Caco-2 (cell line): ENCODE results near the gene MCHR1. TPM values are rescaled to one million over a fixed set of nuclear protein-coding genes. Genes with fewer than 3 reads are reported as not detected.

Experiments
- BruUV-seq: library from RNA; stranded (reverse); fragments of 400-500 nt; replicated peaks from 2 replicates; lab custom pipeline; 2021; lab: Mats Ljungman, UMichigan
- CTCF ChIA-PET: fragments of 300-600 bp; sonication (Branson Sonifier 250); formaldehyde crosslinking; loops from one replicate; lab custom pipeline; 2022; ENCODE audit warnings: antibody characterized with exemption; lab: Charles Lee
- POLR2A ChIA-PET: fragments of 300-600 bp; sonication (Branson Sonifier 250); formaldehyde crosslinking; loops from one replicate; lab custom pipeline; 2022; ENCODE audit warnings: antibody characterized with exemption; lab: Charles Lee
- DNase-seq, 2 experiments: peaks; one replicate each; pipeline versions ENCODE4 v3.0.0 to v3.0.0-alpha.2; 2020 to 2022
- H3K27me3 ChIP-seq: replicated peaks from 2 replicates; pipeline ENCODE4 v1.6.0; 2011; ENCODE audit warnings: low read length; ENCODE audit not compliant: control insufficient read depth, insufficient read depth
- H3K36me3 ChIP-seq: 2 replicates; pipeline ENCODE4 v1.5.1; 2011; ENCODE audit warnings: low read length; ENCODE audit not compliant: control insufficient read depth, insufficient read depth
- H3K4me1 ChIP-seq: fragments of 250-450 bp; sonication (Bioruptor Pico); 2 replicates; pipeline ENCODE4 v1.5.1; 2020; ENCODE audit warnings: mild to moderate bottlenecking
- H3K4me3 ChIP-seq: 2 replicates; pipeline ENCODE4 v1.5.1; 2011; ENCODE audit warnings: low read depth, mild to moderate bottlenecking, control low read depth, low read length
- H3K9me3 ChIP-seq: fragments of 250-450 bp; sonication (Bioruptor Pico); 2 replicates; pipeline ENCODE4 v1.5.1; 2020; ENCODE audit warnings: mild to moderate bottlenecking, moderate library complexity
- H3K27ac Mint-ChIP-seq: one replicate; pipeline ENCODE4 v1.8.0; 2022; ENCODE audit warnings: mixed read lengths; ENCODE audit not compliant: unreplicated experiment
- H3K27me3 Mint-ChIP-seq: one replicate; pipeline ENCODE4 v1.8.0; 2022; ENCODE audit warnings: mixed read lengths; ENCODE audit not compliant: insufficient read depth, unreplicated experiment
- H3K36me3 Mint-ChIP-seq: one replicate; pipeline ENCODE4 v1.8.0; 2022; ENCODE audit warnings: mild to moderate bottlenecking, mixed read lengths; ENCODE audit not compliant: insufficient read depth, unreplicated experiment
- H3K4me1 Mint-ChIP-seq: one replicate; pipeline ENCODE4 v1.8.0; 2022; ENCODE audit warnings: low read depth, mixed read lengths; ENCODE audit not compliant: unreplicated experiment
- H3K4me3 Mint-ChIP-seq: one replicate; pipeline ENCODE4 v1.8.0; 2022; ENCODE audit warnings: mild to moderate bottlenecking, moderate library complexity, mixed read lengths; ENCODE audit not compliant: unreplicated experiment
- H3K9me3 Mint-ChIP-seq: one replicate; pipeline ENCODE4 v1.8.0; 2022; ENCODE audit warnings: mixed read lengths; ENCODE audit not compliant: unreplicated experiment
- intact Hi-C: fragments of 100-400 bp; cut with micrococcal nuclease; formaldehyde crosslinking; loops from one replicate; pipeline ENCODE4 v1.10.0; 2022; ENCODE audit not compliant: unreplicated experiment
- total RNA-seq: library from RNA; stranded (reverse); gene quantifications from 2 replicates; pipeline ENCODE4 v1.2.3, GENCODE V29; 2022
- TF ChIP-seq, protein P1 (sequence below), 2 experiments: fragments of 200-600 bp in 1 of 2; IDR thresholded peaks; 1 replicate in 1 of 2; 2 replicates in 1 of 2; pipeline versions ENCODE4 v1.5.1 to v1.8.0; 2011 to 2022; ENCODE audit warnings: antibody characterized with exemption in 1 of 2, control low read depth in 1 of 2, inconsistent platforms in 1 of 2, low read depth in 1 of 2, low read length in 1 of 2, mild to moderate bottlenecking in 1 of 2, moderate library complexity in 1 of 2; ENCODE audit not compliant: insufficient read depth in 1 of 2, severe bottlenecking in 1 of 2, unreplicated experiment in 1 of 2

MCHR1 gene
- total RNA-seq, 1 experiment from 2014 or later, result not detected

- no peak overlapping the region for H3K27ac Mint-ChIP-seq
- CTCF ChIA-PET, result interaction anchor here (0.7 to 1.2 kb wide), 2 partner anchors 12 to 17 kb away, joined by 3 to 8 read pairs; no protein-coding TSS in a partner anchor
- H3K4me1 ChIP-seq, result no peaks in the 10 kb centered on the region
- no peak overlapping the region for H3K4me3 Mint-ChIP-seq
- no TSS peak for BruUV-seq
- peaks cover 6% of the 10 kb centered on the region for H3K4me1 Mint-ChIP-seq
- no peaks in the 10 kb centered on the region for H3K27me3 Mint-ChIP-seq
- no peaks in the 10 kb centered on the region for H3K9me3 Mint-ChIP-seq
- H3K36me3 ChIP-seq, result no peaks in the 10 kb centered on the region
- H3K4me3 ChIP-seq, result no peak overlapping the region
- TF ChIP-seq, protein P1, sequence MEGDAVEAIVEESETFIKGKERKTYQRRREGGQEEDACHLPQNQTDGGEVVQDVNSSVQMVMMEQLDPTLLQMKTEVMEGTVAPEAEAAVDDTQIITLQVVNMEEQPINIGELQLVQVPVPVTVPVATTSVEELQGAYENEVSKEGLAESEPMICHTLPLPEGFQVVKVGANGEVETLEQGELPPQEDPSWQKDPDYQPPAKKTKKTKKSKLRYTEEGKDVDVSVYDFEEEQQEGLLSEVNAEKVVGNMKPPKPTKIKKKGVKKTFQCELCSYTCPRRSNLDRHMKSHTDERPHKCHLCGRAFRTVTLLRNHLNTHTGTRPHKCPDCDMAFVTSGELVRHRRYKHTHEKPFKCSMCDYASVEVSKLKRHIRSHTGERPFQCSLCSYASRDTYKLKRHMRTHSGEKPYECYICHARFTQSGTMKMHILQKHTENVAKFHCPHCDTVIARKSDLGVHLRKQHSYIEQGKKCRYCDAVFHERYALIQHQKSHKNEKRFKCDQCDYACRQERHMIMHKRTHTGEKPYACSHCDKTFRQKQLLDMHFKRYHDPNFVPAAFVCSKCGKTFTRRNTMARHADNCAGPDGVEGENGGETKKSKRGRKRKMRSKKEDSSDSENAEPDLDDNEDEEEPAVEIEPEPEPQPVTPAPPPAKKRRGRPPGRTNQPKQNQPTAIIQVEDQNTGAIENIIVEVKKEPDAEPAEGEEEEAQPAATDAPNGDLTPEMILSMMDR (IDR thresholded peaks at IDR 0.05; ENCODE audit: insufficient read depth in 1 of 2, low read depth in 1 of 2, low read length in 1 of 2, severe bottlenecking in 1 of 2, unreplicated experiment in 1 of 2), result no peak
- POLR2A ChIA-PET, result no interaction called here
- intact Hi-C loops, result no loop called here
- peaks cover 6% of the 10 kb centered on the region for H3K36me3 Mint-ChIP-seq
- no peaks in the 10 kb centered on the region for H3K9me3 ChIP-seq
- no peaks in the 10 kb centered on the region for H3K27me3 ChIP-seq
- no peak for DNase-seq
Measured at GRCh38 chr22:40671369-40671768, 7.9 kb upstream of the MCHR1 start.

DNA sequence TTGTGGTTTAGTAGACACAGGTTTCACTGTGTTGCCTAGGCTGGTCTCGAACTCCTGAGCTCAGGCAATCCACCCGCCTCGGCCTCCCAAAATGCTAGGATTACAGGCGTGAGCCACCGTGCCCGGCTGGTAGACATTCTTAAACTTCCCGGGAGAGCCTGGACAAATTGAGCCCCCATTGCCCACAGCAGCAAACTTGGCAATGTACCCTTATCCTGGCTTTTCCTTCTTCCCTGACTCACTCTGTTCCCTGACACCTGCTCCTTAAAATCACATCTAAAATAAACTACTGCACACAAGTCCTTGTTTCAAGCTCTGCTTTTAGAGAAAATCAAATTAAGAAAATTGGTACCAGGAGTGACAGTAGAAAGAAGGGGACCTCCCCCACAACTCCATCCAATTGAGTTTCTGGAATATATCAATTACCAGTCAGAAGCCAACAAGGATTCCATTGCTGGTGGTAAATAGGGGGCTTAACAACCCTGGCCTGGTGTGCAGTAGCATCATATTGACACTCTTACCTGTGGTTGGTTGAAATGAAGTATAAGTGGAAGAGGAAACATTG lies 7.4 kb upstream of the MCHR1 start:
- H3K36me3 Mint-ChIP-seq, result peaks cover 6% of the 10 kb centered on the region
- no peak for DNase-seq
- no peaks in the 10 kb centered on the region for H3K36me3 ChIP-seq
- intact Hi-C loops, result no loop called here
- no TSS peak for BruUV-seq
- H3K27ac Mint-ChIP-seq, result no peak overlapping the region
- peaks cover 6% of the 10 kb centered on the region for H3K4me1 Mint-ChIP-seq
- no peaks in the 10 kb centered on the region for H3K9me3 Mint-ChIP-seq
- CTCF ChIA-PET, result interaction anchor here (0.6 to 1.2 kb wide), 2 partner anchors 11 to 710 kb away, joined by 3 read pairs; partner anchors contain the start of gene TEF
- no peak overlapping the region for H3K4me3 ChIP-seq
- POLR2A ChIA-PET, result no interaction called here
- no peaks in the 10 kb centered on the region for H3K27me3 ChIP-seq
- TF ChIP-seq, protein P1 (IDR thresholded peaks at IDR 0.05; ENCODE audit: insufficient read depth in 1 of 2, low read depth in 1 of 2, low read length in 1 of 2, severe bottlenecking in 1 of 2, unreplicated experiment in 1 of 2), result no peak
- no peaks in the 10 kb centered on the region for H3K27me3 Mint-ChIP-seq
- no peaks in the 10 kb centered on the region for H3K4me1 ChIP-seq
- H3K9me3 ChIP-seq, result no peaks in the 10 kb centered on the region
- no peak overlapping the region for H3K4me3 Mint-ChIP-seq

- BruUV-seq, result no TSS peak
- peaks cover 2% of the 10 kb centered on the region for H3K36me3 Mint-ChIP-seq
- Histone ChIP-seq H3K4me1 (no peaks in the 10 kb centered on the region), H3K27me3 (no peaks in the 10 kb centered on the region), H3K4me3 (no peak overlapping the region), H3K36me3 (no peaks in the 10 kb centered on the region), H3K9me3 (no peaks in the 10 kb centered on the region)
- ChIA-PET CTCF (no interaction called here), POLR2A (no interaction called here)
- H3K4me1 Mint-ChIP-seq, result peaks cover 6% of the 10 kb centered on the region
- no peak for DNase-seq
- H3K27ac Mint-ChIP-seq, result no peak overlapping the region
- TF ChIP-seq, protein P1 (IDR thresholded peaks at IDR 0.05; ENCODE audit: insufficient read depth in 1 of 2, low read depth in 1 of 2, low read length in 1 of 2, severe bottlenecking in 1 of 2, unreplicated experiment in 1 of 2), result no peak
- H3K9me3 Mint-ChIP-seq, result no peaks in the 10 kb centered on the region
- no peaks in the 10 kb centered on the region for H3K27me3 Mint-ChIP-seq
- intact Hi-C loops, result no loop called here
- no peak overlapping the region for H3K4me3 Mint-ChIP-seq
Measured at GRCh38 chr22:40673017-40673416, 6.3 kb upstream of the MCHR1 start.
